LNCAP (cell line): ENCODE results near the gene SUCLG2.

ENCODE experiments used
- TF ChIP-seq, protein P1 (sequence below): fragments of 450-650 bp; IDR thresholded peaks from 2 replicates; pipeline ENCODE4 v1.5.1; 2017; ENCODE audit warnings: mild to moderate bottlenecking

Gene SUCLG2

DNA sequence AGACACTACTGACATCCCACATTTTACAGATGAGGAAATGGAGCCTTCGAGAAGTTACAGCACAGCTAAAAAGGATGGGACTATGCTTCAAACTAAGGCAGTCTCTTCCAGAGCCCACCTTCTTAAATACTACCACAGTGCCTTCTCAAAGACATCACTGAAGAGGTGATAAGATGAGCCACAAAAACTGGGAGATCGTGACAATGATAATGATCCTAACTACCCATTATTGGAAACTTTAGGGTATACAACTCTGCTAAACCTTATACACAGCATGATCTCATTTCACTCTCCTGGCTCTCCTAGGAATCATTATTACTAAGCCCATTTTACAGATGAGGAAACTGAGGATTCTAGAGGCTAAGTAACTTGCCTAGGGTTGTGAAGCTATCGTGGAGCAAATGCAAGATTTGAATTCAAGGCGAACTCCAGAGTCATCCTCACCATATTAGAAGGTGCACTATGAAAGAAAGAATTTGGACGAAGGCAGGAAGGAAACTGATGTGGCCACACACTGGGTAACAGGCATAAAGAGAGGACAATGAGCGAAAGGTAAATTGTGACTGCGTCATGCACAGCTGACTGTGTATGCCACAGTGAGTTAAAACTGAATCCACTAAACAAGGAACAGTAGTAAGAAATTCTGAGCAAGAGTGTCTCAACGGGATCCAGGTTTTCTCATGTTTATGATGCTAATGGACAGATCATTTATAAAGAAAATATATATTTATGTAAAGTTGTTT, 55.4 kb downstream of the SUCLG2 start:
- TF ChIP-seq, protein P1, sequence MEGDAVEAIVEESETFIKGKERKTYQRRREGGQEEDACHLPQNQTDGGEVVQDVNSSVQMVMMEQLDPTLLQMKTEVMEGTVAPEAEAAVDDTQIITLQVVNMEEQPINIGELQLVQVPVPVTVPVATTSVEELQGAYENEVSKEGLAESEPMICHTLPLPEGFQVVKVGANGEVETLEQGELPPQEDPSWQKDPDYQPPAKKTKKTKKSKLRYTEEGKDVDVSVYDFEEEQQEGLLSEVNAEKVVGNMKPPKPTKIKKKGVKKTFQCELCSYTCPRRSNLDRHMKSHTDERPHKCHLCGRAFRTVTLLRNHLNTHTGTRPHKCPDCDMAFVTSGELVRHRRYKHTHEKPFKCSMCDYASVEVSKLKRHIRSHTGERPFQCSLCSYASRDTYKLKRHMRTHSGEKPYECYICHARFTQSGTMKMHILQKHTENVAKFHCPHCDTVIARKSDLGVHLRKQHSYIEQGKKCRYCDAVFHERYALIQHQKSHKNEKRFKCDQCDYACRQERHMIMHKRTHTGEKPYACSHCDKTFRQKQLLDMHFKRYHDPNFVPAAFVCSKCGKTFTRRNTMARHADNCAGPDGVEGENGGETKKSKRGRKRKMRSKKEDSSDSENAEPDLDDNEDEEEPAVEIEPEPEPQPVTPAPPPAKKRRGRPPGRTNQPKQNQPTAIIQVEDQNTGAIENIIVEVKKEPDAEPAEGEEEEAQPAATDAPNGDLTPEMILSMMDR = no peak

DNA sequence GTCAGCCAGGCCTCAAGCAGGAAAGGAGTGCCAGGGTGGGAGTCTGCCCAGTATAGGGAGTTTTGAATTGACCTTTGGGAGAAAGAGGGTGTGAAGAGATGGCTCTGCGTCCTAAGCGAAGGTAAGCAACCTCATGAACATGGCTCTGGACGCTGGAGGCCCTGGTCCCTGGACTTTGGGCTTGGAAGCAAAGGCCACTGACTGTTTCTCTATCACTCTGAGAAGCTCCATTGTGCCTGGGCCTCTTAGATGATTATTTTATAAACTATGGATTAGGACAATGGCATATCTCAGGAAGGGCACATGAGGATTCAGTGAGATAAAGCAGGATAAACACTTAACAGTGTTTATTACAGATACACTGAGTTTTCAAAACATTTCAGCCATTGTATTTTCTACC, 59.0 kb downstream of the SUCLG2 start:
- TF ChIP-seq, protein P1 = no peak

DNA sequence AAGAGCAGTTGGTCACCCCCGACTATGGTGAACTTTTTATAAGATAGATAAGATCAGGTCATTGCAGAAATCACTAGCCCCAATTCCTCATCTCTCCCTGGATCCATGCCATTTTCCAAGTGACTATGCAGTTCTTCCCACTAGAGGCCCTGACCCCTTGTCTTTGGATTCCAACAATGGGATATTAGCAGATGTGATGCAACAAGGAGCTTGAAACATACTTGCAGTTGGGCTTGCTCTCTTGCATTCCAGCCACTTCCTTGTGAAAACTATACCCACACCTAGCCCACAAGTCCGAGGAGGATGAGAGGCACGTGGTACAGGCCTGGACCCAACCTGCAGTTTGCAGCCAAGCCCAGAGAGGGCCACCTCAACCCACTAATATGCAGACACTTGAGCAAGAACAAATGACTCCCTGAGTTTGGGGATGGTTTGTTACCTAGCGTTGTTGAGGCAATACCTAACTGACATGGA, 60.6 kb downstream of the SUCLG2 start:
- TF ChIP-seq, protein P1 = 0 out of 2 replicates have a peak, but pooled peaks have one; percentile 11

DNA sequence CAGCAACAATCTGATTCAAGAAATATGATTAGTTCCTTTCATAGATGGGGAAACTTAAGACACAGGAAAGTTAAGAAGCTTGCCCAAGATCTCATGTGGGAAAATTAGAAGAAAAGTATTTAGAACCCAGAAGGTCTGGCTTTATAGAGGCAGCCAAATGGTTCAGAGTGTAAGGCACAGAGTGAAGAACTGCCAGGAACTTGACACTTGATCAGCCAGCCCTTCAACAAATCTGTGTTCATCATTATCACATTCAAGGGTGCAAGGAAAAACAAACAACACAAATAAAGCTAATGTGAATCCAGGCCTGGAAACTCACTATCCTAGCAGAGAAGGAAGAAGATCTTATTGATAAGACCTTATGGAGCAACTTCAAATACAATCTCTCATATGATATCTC, 62.4 kb downstream of the SUCLG2 start:
- TF ChIP-seq, protein P1 = no peak

DNA sequence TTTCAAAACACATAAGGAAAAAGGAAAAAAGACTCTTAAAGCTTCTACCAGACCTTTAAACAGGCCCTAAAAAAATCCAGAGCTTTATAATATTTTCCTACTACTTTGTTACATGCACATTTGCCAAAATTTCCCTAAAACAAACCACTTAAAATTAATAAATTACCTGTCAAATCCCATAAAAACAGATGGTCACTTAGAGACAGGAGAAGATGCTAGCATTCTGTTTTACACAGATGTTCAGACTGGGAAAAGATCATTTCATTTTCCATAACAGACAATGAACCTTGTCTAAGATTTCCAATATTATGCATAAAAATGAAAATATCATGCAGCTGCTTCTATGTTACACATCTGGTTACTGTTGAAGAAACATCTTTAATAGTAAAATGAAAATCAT, 66.6 kb downstream of the SUCLG2 start:
- TF ChIP-seq, protein P1 = no peak

DNA sequence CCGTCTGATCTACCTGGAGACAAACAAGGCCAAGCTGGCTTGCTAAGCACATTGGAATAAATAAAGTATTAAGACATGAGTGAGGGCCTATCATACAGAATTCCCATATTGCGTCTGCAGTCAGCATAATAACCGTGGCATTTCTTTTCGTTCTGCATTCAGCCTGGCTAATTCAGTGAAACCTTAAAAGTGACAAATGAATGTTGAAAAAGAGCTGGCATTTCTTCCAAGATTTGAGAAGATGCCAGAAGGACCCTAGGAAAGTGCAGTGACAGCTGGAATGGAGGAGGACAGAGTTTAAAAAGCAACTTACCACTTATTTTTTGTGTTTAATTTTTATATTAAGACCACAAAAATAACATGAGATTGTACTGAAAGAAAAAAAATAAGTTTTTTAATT, 67.1 kb downstream of the SUCLG2 start:
- TF ChIP-seq, protein P1 = no peak

DNA sequence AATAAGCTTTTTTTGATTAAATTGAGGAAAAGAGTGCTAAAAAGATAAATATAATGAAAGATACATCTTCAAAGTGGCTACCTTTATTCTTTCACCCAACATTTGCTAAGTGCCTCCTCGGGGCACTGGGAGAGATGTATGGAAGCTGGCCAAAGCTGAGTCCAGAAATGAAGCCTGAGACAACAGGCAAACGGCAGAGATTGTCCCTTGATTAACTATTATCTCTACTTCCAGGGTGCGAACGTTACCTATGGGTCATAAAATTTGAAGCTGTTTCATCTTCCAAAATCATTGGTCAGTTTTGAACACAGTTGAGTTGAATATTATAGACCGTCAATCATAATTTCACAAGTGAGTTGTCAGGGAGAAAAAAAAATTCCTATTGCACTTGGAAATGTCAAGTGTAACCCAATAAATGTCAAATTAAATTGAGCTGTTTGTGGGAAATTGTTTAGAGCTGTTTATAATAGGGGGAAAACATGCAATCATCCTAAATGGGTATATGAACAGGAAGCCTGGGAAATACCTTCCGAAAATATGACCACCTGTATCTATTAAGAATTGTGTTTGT, 73.9 kb downstream of the SUCLG2 start:
- TF ChIP-seq, protein P1 = no peak
